Central memory CD8-positive, alpha-beta T cell (primary cell): ENCODE results near the gene GFOD1.
"Not testable (repeated sequence)": the region's sequence is repeated elsewhere in the genome, so short reads cannot be mapped to it uniquely, and the experiment has no call there.

Experiments used
- ATAC-seq: fragments of 150-1000 bp; cut with Tn5 transposase; replicated peaks from 2 replicates; pipeline ENCODE4 v1.10.0; 2022; ENCODE audit warnings: mild to moderate bottlenecking, moderate FRiP score, moderate number of reproducible peaks; ENCODE audit not compliant: poor library complexity, severe bottlenecking; ENCODE audit errors: extremely low read depth
- DNase-seq, 2 donors: peaks; one replicate each; pipeline ENCODE4 v3.0.0; 2021; ENCODE audit warnings: low spot score in 2 of 2
- H3K27ac Mint-ChIP-seq: one replicate; pipeline ENCODE4 v1.8.0; 2022; ENCODE audit warnings: low read depth, mild to moderate bottlenecking, moderate library complexity, mixed read lengths
- H3K27me3 Mint-ChIP-seq: one replicate; pipeline ENCODE4 v1.8.0; 2022; ENCODE audit warnings: mixed read lengths
- H3K36me3 Mint-ChIP-seq: one replicate; pipeline ENCODE4 v1.8.0; 2022; ENCODE audit warnings: mild to moderate bottlenecking, moderate library complexity, mixed read lengths; ENCODE audit not compliant: insufficient read depth
- H3K4me1 Mint-ChIP-seq: one replicate; pipeline ENCODE4 v1.8.0; 2022; ENCODE audit warnings: mixed read lengths
- H3K4me3 Mint-ChIP-seq: one replicate; pipeline ENCODE4 v1.8.0; 2022; ENCODE audit warnings: mild to moderate bottlenecking, moderate library complexity, mixed read lengths
- H3K9me3 Mint-ChIP-seq: one replicate; pipeline ENCODE4 v1.8.0; 2022; ENCODE audit warnings: mixed read lengths

The GFOD1 gene

GRCh38 chr6:13523826-13524622 is 36.6 kb upstream of the GFOD1 start:
- peaks cover 3% of the 10 kb centered on the region for H3K36me3 Mint-ChIP-seq
- no peaks in the 10 kb centered on the region for H3K4me1 Mint-ChIP-seq
- H3K4me3 Mint-ChIP-seq = no peak overlapping the region
- ATAC-seq = no peak
- no peak overlapping the region for H3K27ac Mint-ChIP-seq
- no peaks in the 10 kb centered on the region for H3K27me3 Mint-ChIP-seq
- no peak for DNase-seq
- H3K9me3 Mint-ChIP-seq = no peaks in the 10 kb centered on the region

- ATAC-seq (no peak), DNase-seq (no peak)
- no peak overlapping the region for H3K4me3 Mint-ChIP-seq
- no peaks in the 10 kb centered on the region for H3K9me3 Mint-ChIP-seq
- no peak overlapping the region for H3K27ac Mint-ChIP-seq
- no peaks in the 10 kb centered on the region for H3K4me1 Mint-ChIP-seq
- peaks cover under 1% of the 10 kb centered on the region for H3K36me3 Mint-ChIP-seq
- no peaks in the 10 kb centered on the region for H3K27me3 Mint-ChIP-seq
Observed at GRCh38 chr6:13522656-13523055, 35.3 kb upstream of the GFOD1 start.

- no peak for DNase-seq
- Mint-ChIP-seq H3K27ac (no peak overlapping the region), H3K36me3 (no peaks in the 10 kb centered on the region), H3K4me1 (no peaks in the 10 kb centered on the region), H3K27me3 (no peaks in the 10 kb centered on the region), H3K9me3 (no peaks in the 10 kb centered on the region), H3K4me3 (no peak overlapping the region)
- no peak for ATAC-seq
Observed at GRCh38 chr6:13519839-13520238, 32.4 kb upstream of the GFOD1 start.

- Mint-ChIP-seq H3K27ac (no peak overlapping the region), H3K9me3 (no peaks in the 10 kb centered on the region), H3K4me3 (no peak overlapping the region), H3K4me1 (no peaks in the 10 kb centered on the region), H3K27me3 (no peaks in the 10 kb centered on the region), H3K36me3 (no peaks in the 10 kb centered on the region)
- ATAC-seq (no peak), DNase-seq (no peak)
Observed at GRCh38 chr6:13517116-13517515, 29.7 kb upstream of the GFOD1 start.

- no peak overlapping the region for H3K27ac Mint-ChIP-seq
- H3K4me3 Mint-ChIP-seq = no peak overlapping the region
- no peaks in the 10 kb centered on the region for H3K4me1 Mint-ChIP-seq
- no peaks in the 10 kb centered on the region for H3K9me3 Mint-ChIP-seq
- DNase-seq (no peak), ATAC-seq (no peak)
- H3K36me3 Mint-ChIP-seq = no peaks in the 10 kb centered on the region
- no peaks in the 10 kb centered on the region for H3K27me3 Mint-ChIP-seq
Observed at GRCh38 chr6:13515912-13516311, 28.5 kb upstream of the GFOD1 start.

- Mint-ChIP-seq H3K4me1 (no peaks in the 10 kb centered on the region), H3K9me3 (no peaks in the 10 kb centered on the region), H3K36me3 (no peaks in the 10 kb centered on the region), H3K4me3 (no peak overlapping the region), H3K27me3 (no peaks in the 10 kb centered on the region), H3K27ac (no peak overlapping the region)
- DNase-seq = no peak
- no peak for ATAC-seq
Observed at GRCh38 chr6:13513626-13514502, 26.5 kb upstream of the GFOD1 start.

- H3K27me3 Mint-ChIP-seq = no peaks in the 10 kb centered on the region
- no peak overlapping the region for H3K4me3 Mint-ChIP-seq
- no peak overlapping the region for H3K27ac Mint-ChIP-seq
- no peaks in the 10 kb centered on the region for H3K36me3 Mint-ChIP-seq
- ATAC-seq (no peak), DNase-seq (no peak)
- no peaks in the 10 kb centered on the region for H3K4me1 Mint-ChIP-seq
- no peaks in the 10 kb centered on the region for H3K9me3 Mint-ChIP-seq
Observed at GRCh38 chr6:13512900-13513299, 25.5 kb upstream of the GFOD1 start.

- ATAC-seq (no peak), DNase-seq (no peak)
- Mint-ChIP-seq H3K4me1 (no peaks in the 10 kb centered on the region), H3K27ac (no peak overlapping the region), H3K36me3 (no peaks in the 10 kb centered on the region), H3K9me3 (no peaks in the 10 kb centered on the region), H3K27me3 (no peaks in the 10 kb centered on the region), H3K4me3 (no peak overlapping the region)
Observed at GRCh38 chr6:13511913-13512717, 24.7 kb upstream of the GFOD1 start.

- not testable (repeated sequence) for ATAC-seq, H3K27ac Mint-ChIP-seq, H3K4me3 Mint-ChIP-seq, H3K27me3 Mint-ChIP-seq, H3K36me3 Mint-ChIP-seq, H3K4me1 Mint-ChIP-seq, DNase-seq, H3K9me3 Mint-ChIP-seq
Observed at GRCh38 chr6:13511141-13511571, 23.8 kb upstream of the GFOD1 start.

- not testable (repeated sequence) for H3K36me3 Mint-ChIP-seq, H3K4me3 Mint-ChIP-seq, H3K4me1 Mint-ChIP-seq, H3K27ac Mint-ChIP-seq, H3K27me3 Mint-ChIP-seq, DNase-seq, H3K9me3 Mint-ChIP-seq, ATAC-seq
Observed at GRCh38 chr6:13510433-13510832, 23.0 kb upstream of the GFOD1 start.

GRCh38 chr6:13508711-13509705 is 21.6 kb upstream of the GFOD1 start:
- ATAC-seq (no peak), DNase-seq (no peak)
- H3K36me3 Mint-ChIP-seq = no peaks in the 10 kb centered on the region
- no peak overlapping the region for H3K4me3 Mint-ChIP-seq
- H3K4me1 Mint-ChIP-seq = no peaks in the 10 kb centered on the region
- H3K27ac Mint-ChIP-seq = no peak overlapping the region
- no peaks in the 10 kb centered on the region for H3K9me3 Mint-ChIP-seq
- no peaks in the 10 kb centered on the region for H3K27me3 Mint-ChIP-seq
